GM18861 (cell line): ENCODE data around the gene BAZ2B.
"Not testable (repeated sequence)": the region's sequence is repeated elsewhere in the genome, so short reads cannot be mapped to it uniquely, and the experiment has no call there.

ENCODE experiments used
- ATAC-seq: cut with Tn5 transposase; IDR thresholded peaks from one replicate; pipeline ENCODE4 v1.9.1; 2021; ENCODE audit not compliant: unreplicated experiment

BAZ2B gene, protein sequence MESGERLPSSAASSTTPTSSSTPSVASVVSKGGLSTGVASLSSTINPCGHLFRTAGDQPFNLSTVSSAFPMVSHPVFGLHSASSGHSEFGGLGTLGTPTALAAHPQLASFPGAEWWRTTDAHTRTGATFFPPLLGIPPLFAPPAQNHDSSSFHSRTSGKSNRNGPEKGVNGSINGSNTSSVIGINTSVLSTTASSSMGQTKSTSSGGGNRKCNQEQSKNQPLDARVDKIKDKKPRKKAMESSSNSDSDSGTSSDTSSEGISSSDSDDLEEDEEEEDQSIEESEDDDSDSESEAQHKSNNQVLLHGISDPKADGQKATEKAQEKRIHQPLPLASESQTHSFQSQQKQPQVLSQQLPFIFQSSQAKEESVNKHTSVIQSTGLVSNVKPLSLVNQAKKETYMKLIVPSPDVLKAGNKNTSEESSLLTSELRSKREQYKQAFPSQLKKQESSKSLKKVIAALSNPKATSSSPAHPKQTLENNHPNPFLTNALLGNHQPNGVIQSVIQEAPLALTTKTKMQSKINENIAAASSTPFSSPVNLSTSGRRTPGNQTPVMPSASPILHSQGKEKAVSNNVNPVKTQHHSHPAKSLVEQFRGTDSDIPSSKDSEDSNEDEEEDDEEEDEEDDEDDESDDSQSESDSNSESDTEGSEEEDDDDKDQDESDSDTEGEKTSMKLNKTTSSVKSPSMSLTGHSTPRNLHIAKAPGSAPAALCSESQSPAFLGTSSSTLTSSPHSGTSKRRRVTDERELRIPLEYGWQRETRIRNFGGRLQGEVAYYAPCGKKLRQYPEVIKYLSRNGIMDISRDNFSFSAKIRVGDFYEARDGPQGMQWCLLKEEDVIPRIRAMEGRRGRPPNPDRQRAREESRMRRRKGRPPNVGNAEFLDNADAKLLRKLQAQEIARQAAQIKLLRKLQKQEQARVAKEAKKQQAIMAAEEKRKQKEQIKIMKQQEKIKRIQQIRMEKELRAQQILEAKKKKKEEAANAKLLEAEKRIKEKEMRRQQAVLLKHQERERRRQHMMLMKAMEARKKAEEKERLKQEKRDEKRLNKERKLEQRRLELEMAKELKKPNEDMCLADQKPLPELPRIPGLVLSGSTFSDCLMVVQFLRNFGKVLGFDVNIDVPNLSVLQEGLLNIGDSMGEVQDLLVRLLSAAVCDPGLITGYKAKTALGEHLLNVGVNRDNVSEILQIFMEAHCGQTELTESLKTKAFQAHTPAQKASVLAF (N-terminal part only)

DNA sequence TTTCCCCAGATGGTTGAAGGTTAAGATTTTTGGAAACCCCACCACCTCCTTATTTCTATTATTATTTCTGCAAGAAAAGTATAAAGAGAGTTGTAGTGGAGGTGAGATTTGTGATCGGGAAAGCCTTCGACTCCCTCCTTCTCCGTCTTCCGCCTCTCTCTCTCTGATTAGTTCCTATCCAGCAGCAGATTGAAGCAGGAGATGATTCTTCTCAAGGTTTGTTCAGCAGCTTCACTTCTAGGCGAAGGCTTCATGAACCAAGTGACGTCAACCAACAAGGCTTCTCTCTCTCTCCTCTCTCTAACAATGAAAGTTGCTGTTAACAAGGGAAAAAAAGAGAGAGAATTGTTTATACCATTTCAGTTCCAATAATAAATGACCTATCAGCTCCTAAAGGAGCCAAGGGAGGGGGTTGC, at the start of gene BAZ2B:
BAZ2B (minus strand) TSS at position 263 of the 416 bp plus-strand sequence. CDS start 137,829 bp downstream, outside the sequence.
- ATAC-seq: no peak

DNA sequence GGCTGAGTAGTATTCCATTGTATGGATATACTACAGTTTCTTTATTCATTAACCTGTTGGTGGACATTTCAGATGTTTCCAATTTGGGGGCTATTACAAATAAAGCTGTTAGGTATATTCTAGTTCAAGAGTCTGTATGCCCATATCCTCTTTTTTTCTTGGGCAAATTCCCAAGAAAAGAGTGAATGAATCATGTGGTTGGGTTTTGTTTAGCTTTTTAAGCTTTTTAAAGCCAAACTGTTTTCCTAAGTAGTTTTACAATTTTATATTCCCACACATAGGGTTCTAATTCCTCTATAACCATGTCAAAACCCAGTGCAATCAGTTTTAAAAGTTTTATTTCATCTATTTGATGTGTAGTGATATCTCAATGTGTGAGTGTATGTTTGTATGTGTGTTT, 44.9 kb upstream of the BAZ2B start:
- no peak for ATAC-seq

DNA sequence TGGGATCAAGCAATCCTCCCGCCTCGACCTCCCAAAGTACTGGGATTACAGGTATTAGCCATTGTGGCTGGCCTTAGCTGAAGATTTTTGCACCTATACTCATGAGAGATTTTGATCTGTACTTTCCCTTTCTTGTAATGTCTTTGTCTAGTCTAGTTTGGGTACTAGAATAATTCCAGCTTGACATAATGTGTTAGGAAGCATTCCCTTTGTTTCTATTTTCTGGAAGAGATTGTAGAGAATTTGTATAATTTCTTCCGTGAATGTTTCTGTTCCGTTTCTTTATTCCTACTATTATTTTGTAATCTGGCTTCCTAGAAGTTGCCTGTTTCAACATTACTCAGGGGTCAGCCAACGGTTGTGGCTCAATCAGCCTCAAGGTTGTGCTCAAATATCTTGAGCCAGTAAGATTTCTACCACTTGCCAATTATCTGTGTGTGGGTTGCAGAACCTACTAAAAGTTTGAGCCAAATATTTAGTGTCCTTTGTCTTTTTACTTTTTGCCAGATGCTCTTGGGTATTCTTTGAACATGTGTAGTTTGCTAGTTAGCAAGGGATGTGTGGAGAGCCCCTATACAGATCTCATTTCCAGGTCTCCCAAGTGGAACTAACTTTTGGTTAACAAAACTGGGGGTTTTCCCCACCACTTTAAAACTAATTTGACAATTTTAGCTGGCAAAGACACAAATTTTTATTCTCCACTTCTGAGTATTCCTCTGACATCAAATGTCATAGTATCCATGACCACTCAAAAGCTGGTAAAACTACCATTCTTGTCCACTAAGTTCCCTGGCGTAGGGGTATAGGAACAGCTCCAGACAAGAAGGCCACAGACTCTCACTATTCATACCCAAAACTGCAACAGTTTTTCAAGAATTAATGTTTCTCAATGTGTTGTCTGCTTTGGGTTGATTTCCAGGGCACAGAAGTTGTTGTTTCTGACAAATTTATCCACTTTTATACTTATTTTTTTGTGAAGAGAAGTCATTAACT, 42.8 kb upstream of the BAZ2B start:
- no peak for ATAC-seq

DNA sequence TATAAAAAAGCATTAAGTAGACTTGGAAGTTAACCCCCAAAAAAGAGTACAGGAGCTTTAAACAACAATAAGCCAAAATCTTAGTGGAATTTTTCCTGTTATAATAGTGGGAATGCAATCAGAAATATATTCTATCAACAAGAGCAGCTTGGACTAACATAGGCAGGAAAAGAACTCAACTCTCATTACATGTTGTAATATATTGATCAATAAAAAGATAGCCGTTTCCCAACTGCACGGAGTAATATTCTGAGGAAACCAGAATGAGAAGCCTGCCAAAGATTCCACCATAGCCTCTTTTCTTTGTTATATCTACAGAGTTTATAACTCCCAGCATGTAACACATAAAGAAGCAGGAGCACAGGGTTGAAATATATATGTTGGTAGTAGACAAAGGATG, 37.6 kb upstream of the BAZ2B start:
- no peak for ATAC-seq

DNA sequence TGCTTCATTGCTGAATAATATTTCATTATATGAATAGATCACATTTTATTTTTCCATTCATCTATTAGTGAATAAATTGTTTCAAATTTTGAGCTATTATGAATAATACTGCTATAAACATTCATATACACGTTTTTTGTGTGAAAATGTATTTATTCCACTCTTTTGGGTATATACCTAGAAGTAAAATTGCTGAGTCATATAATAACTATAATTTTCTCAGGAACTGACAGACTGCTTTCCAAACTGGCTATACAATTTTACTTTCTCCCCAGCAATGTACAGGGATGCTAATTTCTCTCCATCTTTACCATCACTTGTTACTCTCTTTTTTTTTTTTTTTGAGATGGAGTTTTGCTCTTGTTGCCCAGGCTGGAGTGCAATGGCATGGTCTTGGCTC, 35.5 kb upstream of the BAZ2B start:
- no peak for ATAC-seq

DNA sequence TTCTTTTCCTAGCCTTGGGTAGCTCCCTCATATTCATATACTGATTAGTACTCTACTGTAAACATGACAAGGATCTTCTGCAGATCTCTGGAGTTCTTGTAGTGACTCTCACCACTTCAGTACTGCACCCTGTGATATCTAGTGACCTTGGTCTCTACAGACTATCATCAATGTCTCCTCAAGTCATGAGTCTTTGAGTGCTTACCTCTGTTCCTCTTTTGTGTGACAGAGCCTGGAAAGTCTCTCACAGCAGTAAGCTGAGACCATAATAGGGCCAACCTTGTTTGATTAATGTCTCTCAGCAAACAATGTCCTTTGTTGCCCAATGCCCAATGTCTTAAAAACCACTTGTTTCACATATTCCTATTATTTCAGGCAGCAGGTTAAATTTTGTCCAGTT, 34.2 kb upstream of the BAZ2B start:
- no peak for ATAC-seq

DNA sequence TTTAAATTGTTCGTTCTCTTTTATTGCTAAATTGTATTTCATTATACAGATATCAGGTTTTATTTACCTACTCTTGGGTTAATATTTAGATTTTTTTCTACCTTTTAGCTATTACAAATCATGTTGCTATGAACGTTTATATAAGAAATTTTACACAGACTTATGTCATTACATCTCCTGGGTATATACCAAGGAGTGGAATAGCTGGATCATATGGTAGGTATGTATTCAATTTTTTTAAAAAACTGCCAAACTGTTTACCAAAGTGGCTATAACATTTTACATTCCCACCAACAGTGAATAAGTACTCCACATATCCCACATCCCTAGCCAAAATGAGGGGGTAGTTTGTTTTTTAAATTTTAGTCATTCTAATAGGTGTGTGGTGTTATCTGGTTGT, 32.3 kb upstream of the BAZ2B start:
- no peak for ATAC-seq

DNA sequence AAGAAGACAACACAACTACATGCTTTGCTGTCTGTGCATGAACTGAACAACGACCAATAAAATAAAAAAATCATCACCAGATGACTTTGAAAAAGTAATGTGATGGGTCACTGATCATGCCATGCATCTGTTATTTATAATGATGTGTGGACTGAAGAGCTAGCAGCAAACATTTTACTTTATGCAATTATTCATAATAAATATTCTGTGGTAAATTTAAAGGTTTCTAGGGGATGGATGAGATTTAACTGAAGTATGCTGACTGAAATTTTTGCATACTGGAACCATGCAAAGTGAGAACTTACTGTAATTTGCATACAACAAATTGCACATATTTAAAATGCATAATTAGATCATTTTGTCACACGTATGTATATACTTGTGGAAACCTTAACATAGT, 31.3 kb upstream of the BAZ2B start:
- no peak for ATAC-seq

DNA sequence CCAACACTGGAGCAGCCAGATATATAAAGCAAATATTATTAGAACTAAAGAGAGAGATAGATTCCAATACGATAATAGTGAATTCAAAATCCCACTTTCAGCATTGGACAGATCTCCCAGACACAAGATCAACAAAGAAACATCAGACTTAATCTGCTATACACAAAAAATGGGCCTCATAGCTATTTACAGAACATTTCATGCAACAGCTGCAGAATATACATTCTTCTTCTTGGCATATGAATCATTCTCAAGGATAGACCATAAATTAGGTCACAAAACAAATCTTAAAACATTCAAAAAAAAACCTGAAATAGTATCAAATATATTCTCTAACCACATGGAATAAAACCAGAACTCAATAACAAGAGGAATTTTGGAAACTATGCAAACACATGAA, 23.8 kb upstream of the BAZ2B start:
- no peak for ATAC-seq

DNA sequence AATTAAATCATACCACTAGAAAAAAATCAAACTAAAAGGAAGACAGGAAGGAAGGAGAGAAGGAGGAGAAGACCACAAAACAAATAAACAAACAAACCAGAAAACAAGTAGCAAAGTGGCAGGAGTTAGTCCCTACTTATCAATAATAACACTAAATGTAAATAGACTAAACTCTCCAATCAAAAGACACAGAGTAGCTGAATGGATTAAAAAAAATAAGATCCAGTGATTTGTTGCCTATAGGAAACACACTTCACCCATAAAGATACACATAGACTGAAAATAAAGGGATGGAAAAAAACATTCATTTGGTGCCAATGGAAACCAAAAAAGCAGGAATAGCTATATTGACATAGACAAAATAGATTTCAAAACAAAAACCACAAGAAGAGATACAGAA, 23.4 kb upstream of the BAZ2B start:
- ATAC-seq: no peak

DNA sequence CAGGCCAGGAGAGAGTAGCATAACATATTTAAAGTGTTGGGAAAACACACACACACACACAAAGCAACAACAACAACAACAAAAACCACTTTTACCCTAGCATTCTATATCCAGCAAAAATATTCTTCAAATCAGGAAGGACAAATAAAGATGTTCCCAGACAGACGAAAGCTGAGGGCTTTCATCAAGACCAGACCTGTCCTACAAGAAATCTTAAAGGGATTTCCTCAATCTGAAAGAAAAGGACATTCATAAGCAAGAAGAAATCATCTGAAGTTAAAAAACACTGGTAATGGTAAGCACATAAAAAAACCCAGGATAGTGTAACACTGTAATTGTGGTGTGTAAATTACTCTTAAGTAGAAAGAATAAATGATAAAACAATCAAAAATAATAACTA, 22.7 kb upstream of the BAZ2B start:
- no peak for ATAC-seq

DNA sequence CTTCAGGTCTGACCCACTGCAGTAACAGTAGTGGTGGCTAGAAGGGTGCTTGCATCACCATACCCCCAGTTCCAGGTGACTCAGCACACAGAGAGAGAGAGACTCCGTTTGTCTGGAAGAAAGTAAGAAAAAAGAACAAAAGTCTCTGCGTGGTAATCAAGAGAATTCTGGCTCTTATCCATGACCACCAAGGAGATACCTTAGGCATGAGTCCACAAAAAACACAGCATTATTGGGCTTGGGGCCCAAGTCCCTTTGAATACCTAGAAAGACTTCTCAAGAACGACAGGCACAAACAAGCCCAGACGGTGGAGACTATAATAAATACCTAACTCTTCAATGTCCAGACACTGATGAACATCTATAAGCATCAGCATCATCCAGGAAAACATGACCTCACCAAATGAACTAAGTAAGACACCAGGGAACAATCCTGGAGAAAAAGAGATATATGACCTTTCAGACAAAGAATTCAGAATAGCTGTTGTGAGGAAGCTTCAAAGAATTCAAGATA, 21.7 kb upstream of the BAZ2B start:
- no peak for ATAC-seq

DNA sequence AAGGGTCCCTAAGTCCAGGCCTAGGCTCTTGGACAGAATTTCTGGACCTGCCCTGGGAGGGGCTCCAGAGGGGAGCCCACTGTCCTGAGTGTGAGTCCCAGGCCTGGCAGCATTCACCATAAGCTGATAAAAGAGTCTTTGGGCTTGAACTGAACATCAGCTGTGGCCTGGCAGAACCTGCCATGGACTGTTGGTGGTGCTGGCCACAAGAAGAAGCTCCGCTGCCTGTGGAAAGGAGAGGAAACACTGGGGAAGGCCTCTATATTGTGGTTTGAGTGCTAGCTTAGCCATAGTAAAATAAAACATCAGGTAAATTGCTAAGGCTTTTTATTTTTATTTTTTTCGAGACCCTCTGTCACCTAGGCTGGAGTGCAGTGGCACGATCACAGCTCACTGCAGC, 20.9 kb upstream of the BAZ2B start:
- ATAC-seq: no peak

DNA sequence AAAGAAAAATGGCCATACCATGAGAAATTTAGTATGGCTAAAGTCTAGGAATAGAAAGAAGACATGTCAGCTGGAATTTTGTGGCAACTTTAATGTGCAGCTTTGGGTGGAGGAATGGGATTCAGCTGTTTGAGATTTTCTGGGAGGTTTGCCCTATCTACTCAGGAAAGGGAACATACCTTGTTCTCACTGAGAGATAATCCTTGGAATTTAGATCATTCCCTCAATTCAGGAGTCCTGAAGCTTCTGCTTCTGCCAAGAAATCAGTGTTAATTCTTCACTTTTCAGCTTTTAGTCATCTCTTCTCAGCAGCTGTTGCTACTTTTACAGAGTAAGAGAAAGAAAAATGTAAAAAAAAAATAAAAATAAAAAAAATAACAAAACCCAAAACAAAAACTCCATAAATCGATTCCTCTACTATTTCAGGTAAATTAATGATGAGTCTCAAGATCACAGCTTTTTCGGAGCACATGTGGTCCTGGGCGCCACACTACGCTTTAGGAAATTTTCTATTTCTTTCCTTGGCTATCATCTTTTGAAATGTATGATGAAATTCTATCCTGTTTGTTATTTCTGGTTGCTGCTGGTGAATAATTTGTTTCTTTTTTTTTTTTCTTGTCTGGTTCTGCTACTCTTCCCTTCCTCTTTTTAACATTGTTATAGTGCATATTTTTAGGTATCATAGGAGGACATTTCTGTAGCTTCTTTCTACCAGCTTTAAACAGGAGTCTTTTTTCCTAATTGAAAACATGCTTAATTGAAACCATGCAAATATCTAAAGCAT, 18.9 kb upstream of the BAZ2B start:
- no peak for ATAC-seq

DNA sequence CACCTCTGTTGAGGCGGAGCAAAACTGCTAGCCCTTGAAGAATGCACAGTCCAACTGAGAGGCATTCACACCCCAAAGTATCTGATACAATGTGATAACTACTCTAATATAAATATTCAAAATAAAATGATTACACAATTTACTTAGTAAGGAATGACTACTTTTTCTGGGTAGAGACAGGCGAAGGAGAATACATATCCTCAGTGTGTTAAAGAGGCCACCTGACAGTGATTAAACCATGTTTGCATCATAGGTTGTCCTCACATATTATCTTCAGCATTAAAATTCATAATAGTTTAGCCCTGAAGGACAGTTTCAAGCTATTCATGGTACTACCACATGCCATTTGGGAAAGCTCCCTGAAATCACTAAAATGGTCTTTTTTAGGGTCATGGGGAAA, 16.9 kb upstream of the BAZ2B start:
- no peak for ATAC-seq

DNA sequence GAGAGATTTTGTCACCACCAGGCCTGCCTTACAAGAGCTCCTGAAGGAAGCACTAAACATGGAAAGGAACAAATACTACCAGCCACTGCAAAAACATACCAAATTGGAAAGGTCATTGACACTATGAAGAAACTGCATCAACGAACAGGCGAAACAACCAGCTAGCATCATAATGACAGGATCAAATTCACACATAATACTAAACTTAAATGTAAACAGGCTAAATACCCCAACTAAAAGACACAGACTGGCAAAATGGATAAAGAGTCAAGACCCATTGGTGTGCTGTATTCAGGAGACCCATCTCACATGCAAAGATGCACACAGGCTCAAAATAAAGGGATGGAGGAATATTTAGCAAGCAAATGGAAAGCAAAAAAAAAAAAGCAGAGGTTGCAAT, 9.3 kb upstream of the BAZ2B start:
- not testable (repeated sequence) for ATAC-seq

DNA sequence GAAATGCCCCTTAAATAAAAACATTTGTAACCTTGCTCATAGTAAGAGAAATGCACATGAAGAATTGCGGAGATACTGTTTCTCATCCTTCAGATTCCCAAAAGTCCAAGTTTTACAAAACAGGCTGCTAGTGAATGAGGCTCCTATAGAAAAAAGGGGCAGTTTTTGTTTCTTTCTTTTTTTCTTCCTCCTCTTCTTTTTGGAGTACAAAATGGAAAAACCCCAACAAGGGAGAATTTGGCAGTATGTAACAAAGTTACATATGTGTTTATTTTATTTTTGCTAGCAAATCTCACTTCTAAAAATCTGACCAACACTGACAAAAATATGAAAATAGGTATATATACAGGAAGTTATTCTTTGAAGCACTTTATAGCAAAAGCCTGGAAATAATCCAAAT, 7.1 kb upstream of the BAZ2B start:
- ATAC-seq: no peak

DNA sequence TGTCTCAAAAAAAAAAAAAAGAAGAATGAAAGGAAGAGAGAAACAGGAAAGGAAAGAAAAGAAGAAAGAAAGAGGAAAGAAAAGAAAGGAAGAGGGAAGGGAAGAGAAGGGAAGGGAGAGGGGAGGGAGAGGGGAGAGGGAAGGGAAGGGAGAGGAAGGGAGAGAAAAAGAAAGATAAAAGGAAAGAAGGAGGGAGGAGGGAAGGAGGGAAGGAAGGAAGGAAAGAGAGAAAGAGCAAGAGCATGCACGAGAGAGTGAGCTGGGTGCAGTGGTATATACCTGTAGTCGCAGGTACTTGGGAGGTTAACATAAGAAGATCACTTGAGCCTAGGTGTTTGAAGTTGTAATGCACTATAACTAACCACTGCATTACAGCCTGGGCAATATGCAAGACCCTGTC, 6.6 kb upstream of the BAZ2B start:
- no peak for ATAC-seq

DNA sequence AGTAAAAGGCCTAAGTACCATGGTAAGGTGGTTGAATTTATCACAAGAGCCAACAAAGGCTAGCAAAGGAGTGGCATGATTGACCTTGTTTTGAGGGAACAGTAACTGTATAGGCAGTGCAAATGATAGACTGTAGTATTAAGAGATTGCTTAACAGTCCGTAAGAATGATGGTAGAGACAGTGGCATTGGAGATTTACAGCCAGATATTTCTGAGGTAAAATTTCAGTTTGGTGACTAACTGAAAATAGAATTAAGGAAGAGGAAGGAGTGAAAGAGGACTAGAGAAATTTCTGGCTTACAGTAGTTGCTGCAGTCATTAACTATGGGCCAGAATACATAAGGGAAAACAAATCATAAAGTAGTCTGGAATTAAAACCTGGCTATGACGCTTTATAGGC, 4.4 kb upstream of the BAZ2B start:
- no peak for ATAC-seq
